NOMO-1 treated with DMSO at 0.1 percent for 48 hours (cell line): ENCODE results near the gene SNCA.

Experiments used
- DNase-seq: peaks from one replicate; lab custom pipeline; 2025; ENCODE audit not compliant: unreplicated experiment; lab: John Stamatoyannopoulos, UW

The SNCA gene

DNA sequence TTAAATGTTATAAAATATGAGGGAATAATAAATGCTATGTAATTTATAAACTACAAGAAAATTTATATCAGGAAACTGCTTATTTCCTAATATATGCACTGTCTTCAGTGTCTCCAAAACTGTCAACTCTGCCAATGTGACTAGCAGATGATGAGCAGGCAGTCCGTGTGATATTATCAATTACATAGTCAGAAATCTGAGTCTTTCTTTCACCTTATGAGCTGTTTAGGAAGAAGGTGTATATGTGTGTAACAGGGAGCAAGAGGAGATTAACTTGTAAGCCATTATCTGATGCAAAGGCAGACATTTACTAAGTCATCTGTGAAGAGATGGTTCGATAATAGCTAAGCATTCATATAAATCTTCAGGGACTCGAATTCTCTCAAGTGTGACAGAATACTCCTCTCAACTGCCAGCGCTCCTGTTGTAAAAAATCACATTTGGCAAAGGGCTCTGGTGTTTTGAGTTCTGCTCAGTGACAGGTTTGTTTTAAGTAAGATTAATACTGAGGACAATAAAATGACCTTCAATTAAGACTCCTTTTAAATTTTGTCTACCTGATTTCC lies 79.7 kb downstream of the SNCA start:
- DNase-seq = no peak

DNA sequence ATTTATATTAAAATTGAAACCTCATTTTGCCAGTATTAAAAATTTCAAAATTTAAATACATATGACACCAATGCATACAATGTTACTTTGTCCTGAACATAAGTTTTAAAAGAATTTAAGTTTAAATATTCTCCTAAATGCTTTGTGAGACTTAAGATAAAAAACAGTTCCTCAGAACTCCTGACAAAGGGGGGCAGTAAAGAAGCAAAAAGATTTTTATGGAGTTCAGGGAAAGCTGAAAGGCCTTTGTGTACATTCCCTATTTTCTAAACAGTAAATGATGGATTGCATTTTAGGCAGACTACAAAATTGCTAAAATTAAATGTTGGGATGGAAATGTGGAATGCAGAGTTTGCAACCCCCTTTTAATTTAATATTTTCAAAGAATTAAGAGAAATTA lies 81.7 kb downstream of the SNCA start:
- no peak for DNase-seq

DNA sequence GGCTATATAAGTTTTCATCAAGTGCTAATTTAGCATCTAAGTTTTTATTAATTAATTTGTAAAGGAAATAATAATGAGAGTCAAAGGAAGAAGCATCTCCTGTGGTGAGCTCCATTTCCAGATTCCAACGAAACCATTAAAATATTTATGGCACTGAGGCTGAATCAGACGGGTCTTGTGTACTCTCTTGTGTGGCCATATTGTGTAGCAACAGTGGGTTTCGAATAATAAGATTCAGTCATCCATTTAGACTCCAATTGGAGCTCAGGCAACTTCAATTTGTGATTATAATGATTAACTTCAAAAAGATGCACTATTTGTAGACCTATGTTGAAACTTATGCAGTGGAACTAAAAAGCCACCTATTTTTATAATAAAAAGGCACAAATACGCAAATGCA lies 82.4 kb downstream of the SNCA start:
- DNase-seq = no peak

DNA sequence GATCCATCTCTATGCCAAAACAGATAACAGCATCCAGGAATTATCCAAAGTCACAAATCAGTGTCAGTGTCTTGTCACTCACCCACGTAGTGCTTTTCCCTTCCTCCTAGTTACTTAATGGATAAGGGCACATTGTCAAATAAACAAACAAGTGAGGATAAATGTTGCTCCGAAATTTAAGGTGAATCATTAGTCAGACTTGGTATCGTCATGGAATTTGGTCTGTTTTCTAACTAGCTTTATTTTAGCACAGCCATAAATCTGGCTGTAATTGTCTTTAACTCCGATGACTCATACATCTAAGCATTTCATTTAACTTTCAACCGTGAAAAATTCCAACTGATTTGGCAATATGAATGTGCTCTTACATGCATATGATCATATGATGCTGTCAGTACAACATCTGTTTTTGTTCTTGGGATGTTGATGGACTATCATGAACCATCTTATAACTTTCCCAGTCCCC lies 83.3 kb downstream of the SNCA start:
- DNase-seq = peak; percentile 46

DNA sequence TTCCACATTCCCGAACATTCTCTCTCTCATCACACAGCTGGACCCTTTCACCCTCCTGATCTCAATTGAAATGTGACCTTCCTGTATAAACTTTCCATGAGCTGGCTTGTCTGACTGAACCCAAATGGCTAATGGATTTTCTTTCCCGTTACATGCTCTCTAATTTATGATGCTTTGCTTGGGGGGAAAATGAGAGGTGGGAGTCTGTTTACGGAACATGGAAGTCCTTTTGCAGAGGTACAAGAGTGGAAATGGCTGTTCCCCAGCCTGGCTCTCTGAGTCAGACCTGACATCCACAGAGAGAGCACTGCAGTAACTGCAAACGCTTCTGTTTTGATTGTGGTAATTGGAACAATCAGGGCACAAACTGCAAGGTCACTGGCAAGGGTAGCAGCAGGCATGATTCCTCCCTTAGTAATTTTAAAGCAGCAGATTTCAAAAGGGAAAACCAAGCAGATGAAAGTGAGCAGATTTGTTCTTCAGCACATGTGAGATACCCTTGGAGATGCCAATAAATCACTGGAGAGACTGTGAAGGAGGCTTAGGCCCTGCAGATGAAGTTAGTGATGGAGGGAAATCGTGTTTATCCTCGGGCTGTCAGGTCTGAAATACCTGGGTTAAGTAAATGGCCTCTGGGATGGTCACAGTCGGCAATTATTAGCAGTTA lies 83.9 kb downstream of the SNCA start:
- DNase-seq = no peak

DNA sequence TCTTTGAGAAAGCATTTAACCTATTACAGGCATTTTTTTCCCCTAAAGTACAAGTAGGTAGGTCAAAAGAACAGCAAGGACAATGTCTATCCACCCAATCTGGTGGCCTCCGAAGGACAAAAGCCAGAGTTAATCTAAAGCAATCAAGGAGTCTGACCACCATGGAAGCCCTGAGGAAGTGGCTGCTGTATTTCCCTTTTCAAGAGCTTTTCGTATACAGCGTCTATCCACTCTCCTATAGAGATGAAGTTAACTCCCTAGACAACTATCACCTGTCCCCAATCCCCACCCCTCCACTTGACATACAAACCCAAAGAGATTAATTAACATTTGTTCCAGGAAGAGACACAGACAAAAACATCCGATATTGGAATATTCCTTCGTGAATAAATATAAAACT lies 85.5 kb downstream of the SNCA start:
- no peak for DNase-seq

DNA sequence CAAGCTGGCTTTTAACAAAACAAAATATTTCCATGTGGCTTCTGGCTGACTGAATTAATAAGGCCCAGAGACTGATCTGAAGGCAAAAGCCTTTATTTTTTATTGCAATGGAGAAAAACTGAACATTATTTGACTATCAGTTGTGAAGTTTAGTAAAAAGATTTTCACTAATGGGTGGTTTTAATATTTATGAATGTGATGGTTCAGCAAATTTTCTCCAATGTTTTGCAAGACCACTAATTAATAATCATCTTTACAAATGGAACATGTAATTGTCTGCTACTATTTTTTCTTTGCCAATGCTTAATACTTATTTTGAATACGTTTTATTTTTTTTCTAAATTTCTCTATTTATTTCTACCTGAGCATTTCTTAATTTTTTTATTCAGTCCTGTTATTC lies 90.6 kb downstream of the SNCA start:
- DNase-seq = no peak

DNA sequence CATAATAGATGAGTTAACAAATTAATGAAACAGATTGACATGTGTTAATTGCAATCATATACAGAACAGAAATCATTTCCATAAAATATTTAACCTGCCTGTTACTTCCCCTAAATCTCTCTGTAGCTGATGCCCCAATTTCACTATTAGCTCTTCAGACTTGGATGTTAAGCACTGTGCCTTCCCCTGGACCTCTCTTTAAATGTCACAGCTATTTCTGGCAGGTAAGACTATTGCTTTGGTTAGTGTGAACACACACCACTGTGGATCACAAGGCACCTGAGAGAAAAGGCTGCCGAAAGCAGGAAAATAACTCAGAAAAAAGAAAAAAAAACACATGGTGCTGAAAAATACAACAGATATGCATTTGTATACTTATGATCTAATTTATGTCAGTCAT lies 91.3 kb downstream of the SNCA start:
- no peak for DNase-seq

DNA sequence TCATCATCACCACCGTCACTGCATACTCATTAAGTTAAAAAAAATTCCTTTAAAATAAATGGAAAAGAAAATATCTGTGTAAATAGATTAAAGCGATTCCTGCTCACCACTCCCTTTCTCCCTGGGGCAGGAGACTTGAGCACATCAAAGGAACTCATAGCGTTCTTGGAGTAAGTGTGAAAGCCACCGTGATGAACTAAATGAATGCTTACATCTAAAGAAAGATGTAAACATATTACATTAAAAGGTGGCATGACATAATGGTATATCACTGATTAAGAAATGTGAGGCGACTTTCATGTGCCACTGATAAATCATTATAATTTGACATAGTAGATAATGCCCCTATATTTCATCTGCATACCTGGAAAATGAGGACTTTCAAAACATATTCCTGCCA lies 92.0 kb downstream of the SNCA start:
- no peak for DNase-seq

DNA sequence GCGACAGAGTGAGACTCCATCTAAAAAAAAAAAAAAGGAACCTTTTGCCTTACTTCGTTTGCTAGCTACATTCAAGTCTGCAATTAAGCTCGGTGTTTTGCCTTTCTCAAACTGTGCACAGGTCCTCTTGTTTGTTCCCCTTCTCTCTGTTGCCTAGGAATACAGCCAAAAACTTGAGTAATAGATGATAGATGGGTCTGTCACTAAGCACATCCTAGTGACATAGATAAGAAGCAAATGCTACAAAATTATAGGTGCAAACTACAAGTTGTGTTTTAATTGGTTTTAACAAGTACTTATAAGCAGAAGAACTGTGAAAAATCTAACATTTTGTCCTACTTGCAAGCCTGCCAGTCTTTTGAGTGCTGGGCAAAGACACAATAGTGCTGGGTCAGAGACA lies 95.2 kb downstream of the SNCA start:
- DNase-seq = peak; percentile 8

DNA sequence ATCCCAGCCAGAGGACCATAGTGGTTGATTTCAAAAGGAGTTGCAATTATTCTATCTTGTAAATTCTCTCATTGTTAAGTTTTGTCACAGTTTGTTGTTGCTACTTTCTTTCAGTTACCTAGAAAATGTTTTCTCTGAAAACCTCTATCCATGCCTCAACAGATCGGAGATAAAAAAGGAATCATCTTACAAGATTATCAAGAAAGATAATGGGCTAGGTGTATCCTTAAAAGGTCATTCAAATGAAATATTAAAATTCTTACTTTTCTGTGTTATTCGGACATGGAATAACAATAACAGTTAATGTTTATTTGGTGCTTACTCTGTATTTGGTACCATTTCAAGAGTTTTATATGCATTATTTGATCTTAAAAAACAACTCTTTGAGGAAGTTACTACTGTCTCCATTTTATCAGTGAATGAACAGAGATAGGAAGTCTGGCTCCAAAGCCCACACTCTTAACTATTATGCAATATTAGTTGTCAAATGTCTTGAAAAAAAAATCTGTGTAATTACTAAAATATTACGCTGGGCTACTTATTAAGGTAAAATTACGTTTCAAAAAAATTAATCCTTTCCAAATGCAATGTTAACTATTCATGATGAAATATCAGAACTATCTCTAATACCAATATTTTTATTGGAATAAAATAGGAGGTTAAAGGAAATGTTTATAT lies 97.5 kb downstream of the SNCA start:
- DNase-seq = no peak

DNA sequence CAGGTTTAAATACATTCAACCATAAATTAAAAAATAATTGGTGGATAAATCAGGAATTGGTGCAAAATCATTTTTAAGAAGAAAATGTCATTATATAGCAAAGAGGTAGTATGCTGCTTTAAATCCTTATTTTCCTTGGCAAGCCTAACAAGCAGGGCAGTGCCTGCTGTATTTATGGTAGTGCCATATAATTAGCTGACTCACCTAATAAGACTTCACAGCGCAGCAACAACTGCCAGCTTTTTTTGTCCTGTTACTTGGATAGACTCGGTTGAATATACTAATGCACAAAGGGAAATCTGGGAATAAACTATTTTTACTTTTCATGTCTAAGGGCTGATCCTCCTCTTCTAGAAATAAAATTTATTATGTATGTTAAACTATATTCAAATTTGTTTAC lies 99.1 kb downstream of the SNCA start:
- no peak for DNase-seq

DNA sequence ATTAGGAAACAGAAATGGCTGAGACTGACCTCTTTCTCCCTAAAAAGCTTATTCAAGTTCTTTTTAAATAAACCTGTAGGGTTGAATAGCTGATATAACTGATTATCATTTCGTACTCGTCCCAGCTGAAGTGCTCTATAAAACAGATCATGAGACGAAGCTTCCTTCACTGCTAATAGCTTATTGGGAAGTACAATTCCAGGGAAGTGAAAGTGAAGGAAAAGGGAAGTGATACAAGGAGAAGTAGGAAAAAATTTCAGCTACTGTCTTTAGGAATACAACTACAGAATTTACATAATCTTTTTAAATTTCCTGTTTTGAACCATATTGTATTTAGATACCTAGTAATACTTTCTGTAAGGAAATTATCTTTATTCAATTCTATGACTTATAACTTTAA lies 103.0 kb downstream of the SNCA start:
- DNase-seq = no peak

DNA sequence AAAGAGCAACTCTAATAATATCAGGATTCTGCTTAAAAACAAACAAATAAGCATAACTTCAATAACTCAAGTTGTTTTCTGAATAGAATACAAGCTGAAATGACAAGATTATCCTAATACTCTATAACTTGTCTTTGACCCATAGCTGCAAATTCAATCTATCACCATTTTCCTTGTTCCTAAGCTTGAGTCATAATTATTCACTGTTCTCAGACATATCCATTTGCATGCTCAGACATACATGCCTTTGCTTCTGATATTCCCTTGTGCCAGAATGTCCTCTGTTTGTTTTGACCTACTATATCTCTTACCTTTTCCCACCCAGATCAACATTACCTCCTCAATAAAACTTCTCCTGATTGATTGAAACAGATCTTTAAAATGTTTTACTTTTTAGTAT lies 109.7 kb downstream of the SNCA start:
- DNase-seq = no peak

DNA sequence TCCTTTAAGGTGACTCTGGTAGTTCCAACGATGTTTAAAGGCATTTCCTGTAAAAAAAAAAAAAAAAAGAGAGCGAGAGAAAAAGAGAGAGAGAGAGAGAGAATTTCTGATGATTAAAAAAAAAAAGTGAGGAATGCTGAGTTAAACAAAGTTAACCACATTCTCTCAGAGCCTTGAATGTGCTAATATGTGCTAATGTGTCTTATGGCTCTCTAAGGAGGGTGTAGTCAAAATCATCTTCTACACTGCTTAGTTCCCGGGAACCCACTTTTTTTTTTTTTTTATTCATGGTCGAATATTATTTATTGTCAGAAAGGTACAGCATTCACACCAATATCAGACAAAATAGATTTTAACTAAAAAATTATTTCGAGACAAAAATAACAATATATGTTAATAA lies 111.7 kb downstream of the SNCA start:
- no peak for DNase-seq

DNA sequence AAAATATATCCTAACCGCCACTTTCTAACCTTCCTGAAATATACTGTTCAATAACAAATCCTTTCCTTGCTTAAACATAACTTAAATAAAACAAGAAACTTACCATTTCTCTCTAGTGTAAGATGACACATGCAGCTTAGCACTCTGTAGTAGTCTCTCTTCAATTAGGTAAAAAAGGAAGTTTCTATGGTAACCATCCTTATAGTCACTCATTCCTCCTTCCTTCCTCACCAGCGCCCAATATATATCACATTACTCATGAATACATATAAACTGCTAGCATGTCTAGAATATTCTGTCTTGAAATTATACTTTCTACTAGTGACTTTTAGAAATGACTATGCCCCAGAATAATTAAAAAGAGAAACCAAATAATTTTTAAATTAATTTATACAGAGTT lies 112.2 kb downstream of the SNCA start:
- no peak for DNase-seq

DNA sequence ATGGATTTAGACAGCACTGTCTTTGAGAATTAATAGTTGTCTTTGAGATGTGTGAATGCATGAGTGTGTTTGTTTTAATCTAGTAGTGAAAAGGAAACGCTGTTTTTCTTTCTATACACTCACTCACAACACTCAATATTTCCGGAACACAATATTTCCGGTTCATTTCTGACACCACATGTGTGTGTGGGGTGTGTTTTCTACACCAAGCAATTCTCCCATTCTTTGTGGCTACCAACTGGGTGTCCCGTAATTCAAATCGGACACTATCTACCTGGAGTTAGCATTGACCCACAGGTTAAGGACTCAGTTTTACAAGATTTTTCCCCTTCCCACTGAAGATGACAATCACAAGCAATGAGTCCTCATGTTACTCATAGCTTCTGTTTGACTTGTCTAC lies 113.9 kb downstream of the SNCA start:
- no peak for DNase-seq

DNA sequence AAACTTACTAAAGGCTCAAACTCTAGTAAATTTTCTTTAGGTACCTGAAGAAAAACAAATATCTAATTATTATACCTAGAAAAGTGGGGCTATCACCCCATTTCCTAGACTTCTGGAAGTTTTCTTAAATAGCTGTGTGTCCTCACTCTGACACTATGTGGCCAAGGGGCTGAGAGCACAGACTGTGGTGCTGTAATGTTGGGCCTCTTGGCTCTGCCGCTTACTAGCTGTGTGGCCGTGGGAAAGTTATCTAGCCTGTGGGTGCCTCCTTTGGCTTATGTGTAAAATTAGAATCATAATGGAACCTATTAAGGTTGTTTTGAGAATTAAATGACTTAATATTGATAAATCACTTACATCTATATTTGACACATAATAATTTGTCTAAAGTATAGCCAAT lies 114.4 kb downstream of the SNCA start:
- DNase-seq = no peak

DNA sequence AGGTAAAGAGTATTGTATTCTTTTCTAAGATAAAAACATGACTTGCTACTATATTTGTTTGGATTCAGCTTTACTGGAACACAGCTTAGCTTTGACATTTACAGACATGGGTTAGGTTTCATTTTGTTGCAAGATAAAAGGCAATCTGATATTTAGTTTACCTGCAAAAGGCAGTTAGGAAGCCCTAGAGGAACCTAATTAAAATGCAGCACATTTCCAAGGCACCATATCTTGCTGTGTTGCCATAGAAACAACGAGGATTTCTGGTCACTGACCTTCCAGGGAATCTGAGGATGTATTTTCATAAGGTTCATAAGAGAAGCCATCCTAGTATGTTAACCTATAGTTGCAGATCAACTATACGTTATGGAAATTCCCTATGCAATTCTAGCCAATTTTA lies 116.0 kb downstream of the SNCA start:
- no peak for DNase-seq

DNA sequence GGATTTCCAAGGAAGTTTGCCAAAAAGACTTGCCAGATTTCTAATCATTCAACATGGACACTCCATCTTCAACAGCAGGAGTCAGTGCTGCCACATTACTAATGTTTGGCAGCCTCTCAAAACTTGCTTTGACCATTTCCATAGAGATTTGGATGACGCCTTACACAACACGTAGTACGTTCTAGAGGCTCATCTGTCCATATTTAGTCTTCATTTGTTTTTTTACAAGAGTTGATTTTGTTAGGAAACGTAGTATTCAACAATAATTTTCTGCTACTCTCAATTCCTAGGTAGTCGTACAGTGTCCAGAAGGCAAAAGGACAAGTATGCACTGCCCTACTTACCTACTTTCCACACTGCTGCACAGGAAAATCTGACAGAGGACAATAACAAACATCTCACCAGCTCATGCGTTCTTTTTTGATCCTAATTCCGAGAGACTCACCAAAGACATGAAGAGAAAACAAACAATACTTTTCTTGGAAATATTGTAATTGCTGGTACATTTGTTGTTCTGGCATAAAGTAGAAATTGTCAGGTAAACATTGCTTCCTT lies 117.3 kb downstream of the SNCA start:
- no peak for DNase-seq

DNA sequence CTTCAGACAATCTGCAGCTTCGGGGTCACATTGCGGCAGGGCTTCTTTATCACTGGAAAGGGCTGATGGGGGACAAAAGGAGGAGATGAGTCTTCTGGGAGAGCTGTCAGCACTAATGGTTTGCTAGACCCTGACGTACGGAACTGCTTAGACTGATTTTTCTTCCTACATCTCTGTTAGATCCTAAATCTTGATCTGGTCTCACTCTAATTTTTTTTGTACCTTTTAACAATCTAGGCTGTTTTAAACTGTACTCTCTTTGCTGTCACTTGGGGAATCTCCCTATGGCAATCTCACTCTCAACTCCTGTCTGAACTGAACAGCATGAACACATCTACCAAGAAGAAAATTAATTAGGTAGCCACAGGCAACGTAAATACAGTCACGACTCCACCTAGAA lies 120.1 kb downstream of the SNCA start:
- no peak for DNase-seq

DNA sequence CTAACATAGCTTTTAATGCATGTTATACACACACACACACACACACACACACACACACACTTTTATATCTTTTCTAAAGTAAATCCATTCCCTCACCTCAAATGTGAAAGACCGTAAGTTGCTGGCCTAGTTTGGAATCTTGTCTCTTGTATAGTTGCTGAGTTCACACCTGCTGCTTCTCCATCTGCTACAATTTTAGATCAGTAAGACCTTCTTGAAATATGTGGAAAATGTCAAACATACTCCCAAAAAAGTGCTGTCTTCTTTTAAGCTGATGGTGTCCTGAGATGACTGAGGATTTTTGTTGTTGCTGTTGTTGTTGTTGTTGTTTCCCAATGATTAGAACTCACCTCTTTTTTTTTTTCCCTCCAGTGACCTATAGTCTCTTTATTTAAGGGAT lies 121.3 kb downstream of the SNCA start:
- no peak for DNase-seq
